Esophagus muscularis mucosa (tissue), 4 donors: ENCODE results near the gene AFAP1L2.

Source experiments
- EP300 ChIP-seq: sonication (generic); formaldehyde crosslinking; IDR thresholded peaks from one replicate; pipeline ENCODE4 v1.6.1; 2017; ENCODE audit warnings: antibody characterized with exemption
- POLR2AphosphoS5 ChIP-seq, 2 donors: sonication (generic); formaldehyde crosslinking; IDR thresholded peaks; one replicate each; pipeline ENCODE4 v1.6.1; 2017; ENCODE audit warnings: antibody characterized with exemption in 2 of 2
- TF ChIP-seq, protein P1 (sequence below), 3 experiments: fragments of 200-600 bp in 2 of 3; fragments of 450-650 bp in 1 of 3; sonication (generic) in 2 of 3; IDR thresholded peaks; one replicate each; pipeline ENCODE4 v1.5.1; 2017 to 2019; ENCODE audit warnings: antibody characterized with exemption in 3 of 3, mild to moderate bottlenecking in 2 of 3, moderate library complexity in 1 of 3

- TF ChIP-seq, protein P1, sequence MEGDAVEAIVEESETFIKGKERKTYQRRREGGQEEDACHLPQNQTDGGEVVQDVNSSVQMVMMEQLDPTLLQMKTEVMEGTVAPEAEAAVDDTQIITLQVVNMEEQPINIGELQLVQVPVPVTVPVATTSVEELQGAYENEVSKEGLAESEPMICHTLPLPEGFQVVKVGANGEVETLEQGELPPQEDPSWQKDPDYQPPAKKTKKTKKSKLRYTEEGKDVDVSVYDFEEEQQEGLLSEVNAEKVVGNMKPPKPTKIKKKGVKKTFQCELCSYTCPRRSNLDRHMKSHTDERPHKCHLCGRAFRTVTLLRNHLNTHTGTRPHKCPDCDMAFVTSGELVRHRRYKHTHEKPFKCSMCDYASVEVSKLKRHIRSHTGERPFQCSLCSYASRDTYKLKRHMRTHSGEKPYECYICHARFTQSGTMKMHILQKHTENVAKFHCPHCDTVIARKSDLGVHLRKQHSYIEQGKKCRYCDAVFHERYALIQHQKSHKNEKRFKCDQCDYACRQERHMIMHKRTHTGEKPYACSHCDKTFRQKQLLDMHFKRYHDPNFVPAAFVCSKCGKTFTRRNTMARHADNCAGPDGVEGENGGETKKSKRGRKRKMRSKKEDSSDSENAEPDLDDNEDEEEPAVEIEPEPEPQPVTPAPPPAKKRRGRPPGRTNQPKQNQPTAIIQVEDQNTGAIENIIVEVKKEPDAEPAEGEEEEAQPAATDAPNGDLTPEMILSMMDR (IDR thresholded peaks at IDR 0.05), result no peak
- TF ChIP-seq POLR2AphosphoS5 (IDR thresholded peaks at IDR 0.05), result no peak
- TF ChIP-seq EP300, result no peak
Observed at GRCh38 chr10:114342976-114343375, 61.3 kb downstream of the AFAP1L2 start.
